Psoas muscle (tissue), 8 donors: ENCODE results near the gene UBE2E1. TPM values are rescaled to one million over a fixed set of nuclear protein-coding genes. Genes with fewer than 3 reads are reported as not detected.
"Not testable (repeated sequence)": the region's sequence is repeated elsewhere in the genome, so short reads cannot be mapped to it uniquely, and the experiment has no call there.

Experiments
- ATAC-seq, 4 donors: fragments of 200-7000 bp; cut with Tn5 transposase; one replicate each; pipeline ENCODE4 v1.9.1; 2020; ENCODE audit warnings: moderate library complexity in 3 of 4, mild to moderate bottlenecking in 2 of 4
- DNase-seq, 2 donors: peaks; one replicate each; pipeline ENCODE4 v3.0.0-alpha.2; 2020
- H3K27ac ChIP-seq: fragments of 200-600 bp; one replicate; pipeline ENCODE4 v1.8.0; 2022
- H3K27me3 ChIP-seq, 3 donors: fragments of 200-600 bp in 1 of 3; one replicate each; pipeline versions ENCODE4 v1.6.1 to v1.8.0; 2013 to 2022; ENCODE audit warnings: low read length in 2 of 3, mild to moderate bottlenecking in 2 of 3, moderate library complexity in 1 of 3; ENCODE audit not compliant: insufficient read depth in 3 of 3
- H3K36me3 ChIP-seq, 2 donors: fragments of 200-600 bp in 1 of 2; one replicate each; pipeline versions ENCODE4 v1.6.1 to v1.8.0; 2013 to 2022; ENCODE audit warnings: low read depth in 1 of 2, mild to moderate bottlenecking in 1 of 2, moderate library complexity in 1 of 2; ENCODE audit not compliant: insufficient read depth in 1 of 2
- H3K4me1 ChIP-seq: fragments of 200-600 bp; one replicate; pipeline ENCODE4 v1.8.0; 2022
- H3K4me3 ChIP-seq: fragments of 200-600 bp; one replicate; pipeline ENCODE4 v1.8.0; 2022; ENCODE audit warnings: mild to moderate bottlenecking
- H3K9me3 ChIP-seq: fragments of 200-600 bp; one replicate; pipeline ENCODE4 v1.8.0; 2022
- CTCF ChIP-seq: fragments of 200-600 bp; IDR thresholded peaks from one replicate; pipeline ENCODE4 v1.8.0; 2022; ENCODE audit warnings: antibody characterized with exemption
- WGBS, 3 donors: extraction: QIAGEN DNeasy Blood & Tissue Kit; methylation state at CpG; one replicate each; pipeline versions ENCODE4 v1.1.6 to v1.1.7; 2013; 5-methylcytosine and 5-hydroxymethylcytosine counted together
- intact Hi-C, 2 donors: fragments of 100-400 bp; cut with DNase I; formaldehyde crosslinking; loops; one replicate each; pipeline versions ENCODE4 v1.11.0 to v1.14.2; 2022
- polyA plus RNA-seq, 3 donors: library from polyadenylated mRNA; stranded (reverse); fragments of 200-250 nt; gene quantifications; one replicate each; pipeline ENCODE4 v1.2.3, GENCODE V29; 2013
- total RNA-seq, 4 donors: library from RNA; stranded (reverse); fragmentation: NEBNext Ultra II Directional in 2 of 4; extraction: Animal tissue kit (Norgen Biotek cat#: 25700) in 2 of 4; gene quantifications; one replicate each; pipeline versions ENCODE4 v1.2.1 to v1.2.4, GENCODE V29; 2021 to 2023
- donor health status: healthy with polysubstance abuse.
- donor health status: DM: no; HTN: no; CAD: no; lungs with moderate emphysema.
- donor health status: Bipolar disorder and iron deficiency.
- donor health status: healthy.
- donor health status: DM: yes; HTN: yes; CAD: no.
- donor health status: DM: no; HTN: no; CAD: no.
- donor health status: DM: no; HTN: no; CAD: no.
- donor health status: DM: yes; HTN: yes; CAD: no.

UBE2E1 gene
- total and polyA plus RNA-seq, 7 donors = 54.1 to 112 (median 85.9) TPM

GRCh38 chr3:23876923-23877322 is 71.2 kb downstream of the UBE2E1 start:
- WGBS, 3 donors = 53 to 70% (median 56%) methylated on average over 2 of the region's 2 CpGs
- no peak for TF ChIP-seq CTCF
- ATAC-seq (peak in 3 of 4 donors; percentile 31 to 58 (median 35)), DNase-seq (no peak)
- peaks cover 62% of the 10 kb centered on the region for H3K4me1 ChIP-seq
- H3K4me3 ChIP-seq = no peak overlapping the region
- H3K9me3 ChIP-seq = no peaks in the 10 kb centered on the region
- no peak overlapping the region for H3K27ac ChIP-seq
- intact Hi-C loops = no loop called here
- H3K27me3 ChIP-seq = no peaks in the 10 kb centered on the region
- H3K36me3 ChIP-seq = peaks cover 0 to 3% of the 10 kb centered on the region in 2 donors

GRCh38 chr3:23877329-23877980 is 71.7 kb downstream of the UBE2E1 start:
- intact Hi-C loops = no loop called here
- peaks cover 0 to 7% of the 10 kb centered on the region in 2 donors for H3K36me3 ChIP-seq
- ATAC-seq (peak in 2 of 4 donors; percentile 55 to 70), DNase-seq (peak; percentile 54 to 61)
- H3K4me1 ChIP-seq = peaks cover 62% of the 10 kb centered on the region
- 36 to 50% (median 46%) methylated on average over 5 of the region's 5 CpGs for WGBS, 3 donors
- H3K27me3 ChIP-seq = no peaks in the 10 kb centered on the region
- H3K27ac ChIP-seq = no peak overlapping the region
- no peak overlapping the region for H3K4me3 ChIP-seq
- H3K9me3 ChIP-seq = no peaks in the 10 kb centered on the region
- TF ChIP-seq CTCF = no peak

- intact Hi-C loops = no loop called here
- TF ChIP-seq CTCF = no peak
- no peak for ATAC-seq
- H3K36me3 ChIP-seq = peaks cover 0 to 7% of the 10 kb centered on the region in 2 donors
- WGBS, 3 donors = 90 to 98% (median 97%) methylated on average over 8 of the region's 8 CpGs
- H3K4me1 ChIP-seq = peaks cover 49% of the 10 kb centered on the region
- no peak overlapping the region for H3K27ac ChIP-seq
- H3K9me3 ChIP-seq = no peaks in the 10 kb centered on the region
- H3K4me3 ChIP-seq = no peak overlapping the region
- no peaks in the 10 kb centered on the region for H3K27me3 ChIP-seq
- no peak for DNase-seq
Observed at GRCh38 chr3:23879485-23879884, 73.7 kb downstream of the UBE2E1 start.

GRCh38 chr3:23880703-23881339 is 75.1 kb downstream of the UBE2E1 start:
- DNase-seq (no peak), ATAC-seq (no peak)
- Histone ChIP-seq H3K9me3 (no peaks in the 10 kb centered on the region), H3K36me3 (peaks cover 0 to 7% of the 10 kb centered on the region in 2 donors), H3K4me3 (no peak overlapping the region), H3K27me3 (no peaks in the 10 kb centered on the region), H3K4me1 (peaks cover 36% of the 10 kb centered on the region), H3K27ac (no peak overlapping the region)
- intact Hi-C loops = loop anchor here in 1 of 2 donors (5.0 kb wide), 1 partner anchor 49 kb away; no protein-coding TSS in a partner anchor
- 68 to 82% (median 79%) methylated on average over 4 of the region's 4 CpGs for WGBS, 3 donors
- TF ChIP-seq CTCF = no peak

- WGBS, 3 donors = 78 to 86% (median 82%) methylated on average over 4 of the region's 4 CpGs
- ATAC-seq, H3K4me3 ChIP-seq, H3K27ac ChIP-seq, H3K9me3 ChIP-seq, H3K27me3 ChIP-seq, H3K36me3 ChIP-seq, DNase-seq: not testable (repeated sequence)
- peaks cover 26% of the 10 kb centered on the region for H3K4me1 ChIP-seq
- intact Hi-C loops = loop anchor here in 1 of 2 donors (5.0 kb wide), 1 partner anchor 50 kb away; no protein-coding TSS in a partner anchor
Observed at GRCh38 chr3:23881993-23882392, 76.2 kb downstream of the UBE2E1 start.
